ENCODE data around the gene ASMT. TPM values are rescaled to one million over a fixed set of nuclear protein-coding genes. Genes with fewer than 3 reads are reported as not detected.

Gene ASMT
- total and polyA plus RNA-seq, 2 of the 4 experiments (the other 2 are of a cell fraction), result not detected

DNA sequence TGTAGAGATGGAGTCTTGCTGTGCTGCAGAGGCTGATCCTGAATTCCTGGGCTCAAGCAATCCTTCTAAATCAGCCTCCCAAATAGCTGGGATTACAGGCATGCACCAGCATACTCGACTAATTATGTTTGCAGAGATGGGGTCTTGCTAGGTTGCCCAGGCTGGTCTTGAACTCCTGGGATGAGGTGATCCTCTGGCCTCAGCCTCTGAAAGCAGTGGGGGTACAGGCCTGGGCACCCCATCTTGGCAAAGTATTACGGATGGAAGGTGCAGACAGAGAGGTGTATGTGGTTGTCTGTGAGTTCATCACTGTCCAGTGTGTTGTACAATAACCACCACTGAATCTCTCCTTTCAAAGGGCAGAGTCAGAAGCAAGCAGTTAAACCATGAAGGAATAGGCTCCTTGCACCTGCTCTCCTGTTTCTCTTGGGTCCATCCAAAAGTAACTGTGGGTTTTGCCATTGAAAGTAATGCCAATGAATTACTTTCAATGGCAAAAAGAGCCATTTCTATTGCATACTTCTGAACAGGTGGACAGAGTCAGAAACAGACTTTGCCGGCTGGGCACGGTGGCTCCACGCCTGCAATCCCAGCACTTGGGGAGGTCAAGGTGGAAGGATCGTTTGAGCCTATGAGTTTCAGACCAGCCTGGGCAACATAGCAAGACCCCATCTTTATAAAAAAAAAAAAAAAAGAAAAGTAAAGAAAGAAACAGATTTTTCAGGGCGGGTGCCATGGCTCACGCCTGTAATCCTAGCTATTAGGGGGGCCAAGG lies 30.4 kb upstream of the ASMT start:
- Histone ChIP-seq H2AFZ (replicated peaks; ENCODE audit: low read length, poor library complexity) (no peak overlapping the region), H2AK9ac (replicated peaks; ENCODE audit: low read depth, low read length, poor library complexity) (no peak overlapping the region), H2BK20ac (ENCODE audit: low read depth, low read length) (no peak overlapping the region), H4K20me1 (ENCODE audit: insufficient read depth, low read length) (no peaks in the 10 kb centered on the region), H3K27me3 (ENCODE audit: control insufficient read depth, insufficient read depth, low read length) (no peaks in the 10 kb centered on the region), H3K56ac (ENCODE audit: extremely low read depth, insufficient read depth, low read length) (no peak overlapping the region), H3K9me3 (ENCODE audit: control insufficient read depth, insufficient read depth, low read length) (no peaks in the 10 kb centered on the region), H3K79me1 (ENCODE audit: low read depth in 1 of 2, low read length in 2 of 2) (no peaks in the 10 kb centered on the region), H2AK5ac (ENCODE audit: low read depth, low read length) (no peak overlapping the region), H4K8ac (ENCODE audit: low read depth in 2 of 2, low read length in 2 of 2) (no peak overlapping the region), H3K4me3 (ENCODE audit: insufficient read depth, low read depth, low read length) (no peak overlapping the region), H3K9me1 (ENCODE audit: insufficient read depth, low read length) (no peaks in the 10 kb centered on the region), H4K5ac (ENCODE audit: low read depth, low read length) (no peak overlapping the region), H2BK15ac (ENCODE audit: low read depth, low read length) (no peak overlapping the region), H3K36me3 (ENCODE audit: control insufficient read depth, insufficient read depth, low read length) (no peaks in the 10 kb centered on the region), H3K4me2 (ENCODE audit: low read depth, low read length) (no peak overlapping the region), H3K23ac (ENCODE audit: low read depth, low read length) (no peak overlapping the region), H3K4ac (ENCODE audit: low read depth, low read length) (no peak overlapping the region), H3K14ac (replicated peaks; ENCODE audit: low read depth, low read length) (no peak overlapping the region), H3K27ac (ENCODE audit: insufficient read depth, low read length) (no peak overlapping the region), H4K91ac (ENCODE audit: insufficient read depth, low read depth, low read length) (no peak overlapping the region), H3K4me1 (ENCODE audit: control insufficient read depth, insufficient read depth, low read length) (no peaks in the 10 kb centered on the region), H3K18ac (ENCODE audit: low read depth, low read length) (no peak overlapping the region), H3K9ac (ENCODE audit: low read depth, low read length) (no peak overlapping the region), H2BK120ac (ENCODE audit: low read depth, low read length) (no peak overlapping the region), H2BK5ac (ENCODE audit: low read depth, low read length, poor library complexity, severe bottlenecking) (no peak overlapping the region)
- POLR2A ChIA-PET (ENCODE audit: unreplicated experiment), result no interaction called here
- intact Hi-C loops (cut with micrococcal nuclease) (no loop called here), dilution Hi-C loops (cut with HindIII; ENCODE audit: low sequenced_read_pairs, unreplicated experiment) (no loop called here), in situ Hi-C loops (cut with MboI; ENCODE audit: low sequenced_read_pairs) (loop anchor here (25.0 kb wide), 1 partner anchor 122 kb away; the partner anchor contains the start of gene ASMTL)
- ATAC-seq (ENCODE audit: low read depth), result no peak
- no CpG with 5 or more reads among the region's 8 CpGs for WGBS, 2 experiments (ENCODE audit: extremely low coverage in 2 of 2, insufficient read length in 1 of 2)
- no TSS peak for BruUV-seq (replicated peaks)
- TF ChIP-seq RCOR1 (IDR thresholded peaks at IDR 0.05; ENCODE audit: insufficient replicate concordance, low read length) (no peak), POLR2A (IDR thresholded peaks at IDR 0.05; ENCODE audit: low read depth, low read length) (no peak), RFX5 (IDR thresholded peaks at IDR 0.05; ENCODE audit: low read depth, low read length) (no peak)
- TF ChIP-seq, protein P1, sequence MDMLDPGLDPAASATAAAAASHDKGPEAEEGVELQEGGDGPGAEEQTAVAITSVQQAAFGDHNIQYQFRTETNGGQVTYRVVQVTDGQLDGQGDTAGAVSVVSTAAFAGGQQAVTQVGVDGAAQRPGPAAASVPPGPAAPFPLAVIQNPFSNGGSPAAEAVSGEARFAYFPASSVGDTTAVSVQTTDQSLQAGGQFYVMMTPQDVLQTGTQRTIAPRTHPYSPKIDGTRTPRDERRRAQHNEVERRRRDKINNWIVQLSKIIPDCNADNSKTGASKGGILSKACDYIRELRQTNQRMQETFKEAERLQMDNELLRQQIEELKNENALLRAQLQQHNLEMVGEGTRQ (IDR thresholded peaks at IDR 0.05; ENCODE audit: low read depth, low read length), result no peak
- TF ChIP-seq, protein P2, sequence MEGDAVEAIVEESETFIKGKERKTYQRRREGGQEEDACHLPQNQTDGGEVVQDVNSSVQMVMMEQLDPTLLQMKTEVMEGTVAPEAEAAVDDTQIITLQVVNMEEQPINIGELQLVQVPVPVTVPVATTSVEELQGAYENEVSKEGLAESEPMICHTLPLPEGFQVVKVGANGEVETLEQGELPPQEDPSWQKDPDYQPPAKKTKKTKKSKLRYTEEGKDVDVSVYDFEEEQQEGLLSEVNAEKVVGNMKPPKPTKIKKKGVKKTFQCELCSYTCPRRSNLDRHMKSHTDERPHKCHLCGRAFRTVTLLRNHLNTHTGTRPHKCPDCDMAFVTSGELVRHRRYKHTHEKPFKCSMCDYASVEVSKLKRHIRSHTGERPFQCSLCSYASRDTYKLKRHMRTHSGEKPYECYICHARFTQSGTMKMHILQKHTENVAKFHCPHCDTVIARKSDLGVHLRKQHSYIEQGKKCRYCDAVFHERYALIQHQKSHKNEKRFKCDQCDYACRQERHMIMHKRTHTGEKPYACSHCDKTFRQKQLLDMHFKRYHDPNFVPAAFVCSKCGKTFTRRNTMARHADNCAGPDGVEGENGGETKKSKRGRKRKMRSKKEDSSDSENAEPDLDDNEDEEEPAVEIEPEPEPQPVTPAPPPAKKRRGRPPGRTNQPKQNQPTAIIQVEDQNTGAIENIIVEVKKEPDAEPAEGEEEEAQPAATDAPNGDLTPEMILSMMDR (conservative IDR thresholded peaks at IDR 0.05; ENCODE audit: low read depth, low read length), result no peak
- CTCF ChIA-PET, result no interaction called here
- DNase-seq, result no peak

Measured in IMR-90 (cell line).